ENCODE data around the gene HPRT1. TPM values are rescaled to one million over a fixed set of nuclear protein-coding genes. Genes with fewer than 3 reads are reported as not detected.
A peak's percentile ranks its signal among the peaks of the same experiment; 100 is the strongest.

HPRT1 gene
- total RNA-seq, 1 donor from 2014 or later: 20.3 TPM

DNA sequence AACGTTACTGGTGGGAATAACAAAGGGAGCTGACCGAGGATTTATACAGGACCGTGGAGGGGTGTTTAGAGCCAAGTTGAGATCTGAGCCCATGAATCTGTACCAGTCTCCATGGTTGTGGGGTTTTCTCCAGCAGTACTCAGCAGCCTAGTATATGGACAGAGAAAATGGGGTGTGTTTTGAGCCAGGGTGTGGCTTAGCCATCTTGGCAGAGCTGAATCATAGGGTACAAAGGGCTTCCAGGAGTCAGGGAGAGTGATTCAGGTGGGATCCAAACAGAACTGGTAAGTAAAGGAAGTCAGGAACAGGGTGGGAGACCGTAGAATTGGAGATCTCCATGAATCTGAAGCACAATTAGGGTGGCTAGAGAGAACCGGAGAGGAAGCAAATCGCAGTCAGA is 7.4 kb upstream of the HPRT1 start:
- H3K9me3 ChIP-seq: no peaks in the 10 kb centered on the region
- H3K27me3 ChIP-seq: no peaks in the 10 kb centered on the region
- no peaks in the 10 kb centered on the region for H3K36me3 ChIP-seq
- no peak overlapping the region for H3K27ac ChIP-seq
- no peak for DNase-seq (ENCODE audit: low spot score in 2 of 2)
- intact Hi-C loops (cut with DNase I): no loop called here
- no peak overlapping the region for H3K4me3 ChIP-seq
- no peaks in the 10 kb centered on the region for H3K4me1 ChIP-seq
- TF ChIP-seq, protein P1, sequence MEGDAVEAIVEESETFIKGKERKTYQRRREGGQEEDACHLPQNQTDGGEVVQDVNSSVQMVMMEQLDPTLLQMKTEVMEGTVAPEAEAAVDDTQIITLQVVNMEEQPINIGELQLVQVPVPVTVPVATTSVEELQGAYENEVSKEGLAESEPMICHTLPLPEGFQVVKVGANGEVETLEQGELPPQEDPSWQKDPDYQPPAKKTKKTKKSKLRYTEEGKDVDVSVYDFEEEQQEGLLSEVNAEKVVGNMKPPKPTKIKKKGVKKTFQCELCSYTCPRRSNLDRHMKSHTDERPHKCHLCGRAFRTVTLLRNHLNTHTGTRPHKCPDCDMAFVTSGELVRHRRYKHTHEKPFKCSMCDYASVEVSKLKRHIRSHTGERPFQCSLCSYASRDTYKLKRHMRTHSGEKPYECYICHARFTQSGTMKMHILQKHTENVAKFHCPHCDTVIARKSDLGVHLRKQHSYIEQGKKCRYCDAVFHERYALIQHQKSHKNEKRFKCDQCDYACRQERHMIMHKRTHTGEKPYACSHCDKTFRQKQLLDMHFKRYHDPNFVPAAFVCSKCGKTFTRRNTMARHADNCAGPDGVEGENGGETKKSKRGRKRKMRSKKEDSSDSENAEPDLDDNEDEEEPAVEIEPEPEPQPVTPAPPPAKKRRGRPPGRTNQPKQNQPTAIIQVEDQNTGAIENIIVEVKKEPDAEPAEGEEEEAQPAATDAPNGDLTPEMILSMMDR (IDR thresholded peaks at IDR 0.05): no peak

DNA sequence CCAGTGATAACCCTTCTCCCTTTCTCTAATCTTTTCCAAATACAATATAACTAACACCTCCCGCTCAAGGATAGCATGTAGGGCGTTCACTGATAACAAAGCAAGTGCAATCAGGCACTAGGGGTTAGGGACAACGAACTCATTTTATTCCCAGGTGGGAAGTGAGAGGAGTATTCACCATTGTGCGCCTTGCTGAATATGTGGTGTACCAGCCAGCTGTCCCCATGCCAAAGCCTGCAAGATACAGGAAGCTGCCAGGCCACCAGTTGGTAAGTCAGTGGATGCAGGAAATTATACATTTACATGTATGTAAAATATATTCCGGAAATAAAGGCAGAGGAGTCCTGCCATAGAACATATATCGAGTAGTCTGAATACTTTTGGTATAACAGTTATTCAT is 6.3 kb upstream of the HPRT1 start:
- Histone ChIP-seq H3K27me3 (no peaks in the 10 kb centered on the region), H3K9me3 (no peaks in the 10 kb centered on the region), H3K4me1 (no peaks in the 10 kb centered on the region), H3K4me3 (no peak overlapping the region), H3K27ac (no peak overlapping the region), H3K36me3 (no peaks in the 10 kb centered on the region)
- TF ChIP-seq, protein P1 (IDR thresholded peaks at IDR 0.05): no peak
- DNase-seq (ENCODE audit: low spot score in 2 of 2): no peak
- intact Hi-C loops (cut with DNase I): no loop called here

DNA sequence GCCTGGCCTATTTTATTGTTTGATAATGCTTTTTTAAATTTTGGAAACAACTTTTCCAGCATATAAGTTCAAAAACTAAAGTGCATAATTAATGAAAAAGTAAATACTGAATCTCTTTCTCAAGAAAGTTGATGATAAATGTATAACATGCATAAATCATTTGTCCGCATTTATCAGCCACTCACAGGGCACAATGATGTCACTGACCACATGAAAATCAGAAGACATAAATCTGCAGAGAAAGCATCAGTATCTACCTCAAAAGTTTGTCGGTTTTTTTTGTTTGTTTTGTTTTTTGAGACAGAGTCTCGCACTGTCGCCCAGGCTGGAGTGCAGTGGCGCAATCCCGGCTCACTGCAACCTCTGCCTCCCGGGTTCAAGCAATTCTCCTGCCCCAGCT is 5.5 kb upstream of the HPRT1 start:
- H3K9me3 ChIP-seq: no peaks in the 10 kb centered on the region
- no peaks in the 10 kb centered on the region for H3K4me1 ChIP-seq
- H3K4me3 ChIP-seq: no peak overlapping the region
- no peaks in the 10 kb centered on the region for H3K27me3 ChIP-seq
- TF ChIP-seq, protein P1 (IDR thresholded peaks at IDR 0.05): no peak
- no peak for DNase-seq (ENCODE audit: low spot score in 2 of 2)
- no peaks in the 10 kb centered on the region for H3K36me3 ChIP-seq
- H3K27ac ChIP-seq: no peak overlapping the region
- intact Hi-C loops (cut with DNase I): no loop called here

DNA sequence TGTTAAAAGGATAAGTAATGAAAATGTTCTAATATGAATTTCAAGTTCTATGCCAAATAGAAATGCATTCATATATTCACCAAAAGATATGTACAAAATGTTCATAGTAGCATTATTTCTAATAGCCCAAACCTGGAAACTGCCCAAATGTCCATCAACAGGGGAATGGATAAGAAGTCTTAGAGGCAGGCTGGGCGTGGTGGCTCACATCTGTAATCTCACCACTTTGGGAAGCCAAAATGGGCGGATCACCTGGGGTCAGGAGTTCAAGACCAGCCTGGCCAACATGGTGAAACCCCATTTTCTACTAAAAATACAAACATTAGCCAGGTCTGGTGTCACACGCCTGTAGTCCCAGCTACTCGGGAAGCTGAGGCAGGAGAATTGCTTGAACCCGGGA is 2.3 kb upstream of the HPRT1 start:
- no peak overlapping the region for H3K4me3 ChIP-seq
- DNase-seq (ENCODE audit: low spot score in 2 of 2): no peak
- intact Hi-C loops (cut with DNase I): no loop called here
- H3K27me3 ChIP-seq: no peaks in the 10 kb centered on the region
- TF ChIP-seq, protein P1 (IDR thresholded peaks at IDR 0.05): no peak
- no peaks in the 10 kb centered on the region for H3K36me3 ChIP-seq
- no peaks in the 10 kb centered on the region for H3K9me3 ChIP-seq
- no peaks in the 10 kb centered on the region for H3K4me1 ChIP-seq
- no peak overlapping the region for H3K27ac ChIP-seq

DNA sequence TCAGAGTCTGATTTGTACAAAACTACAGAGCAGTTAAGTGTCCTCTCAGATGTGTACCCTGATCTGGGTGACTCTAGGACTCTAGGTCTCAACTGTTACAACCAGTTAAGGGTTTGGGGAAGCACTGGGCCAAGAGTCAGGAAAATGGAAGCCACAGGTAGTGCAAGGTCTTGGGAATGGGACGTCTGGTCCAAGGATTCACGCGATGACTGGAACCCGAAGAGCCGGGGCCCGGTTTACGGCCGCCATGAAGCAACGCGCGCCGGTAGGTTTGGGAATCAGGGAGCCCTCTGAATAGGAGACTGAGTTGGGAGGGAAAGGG is 321 bp upstream of the HPRT1 start:
- intact Hi-C loops (cut with DNase I): loop anchor here (10.0 kb wide), 1 partner anchor 345 kb away; a partner anchor contains a TSS
- Histone ChIP-seq H3K27me3 (no peaks in the 10 kb centered on the region), H3K36me3 (no peaks in the 10 kb centered on the region), H3K27ac (peak overlapping the region; percentile 71 to 80), H3K9me3 (no peaks in the 10 kb centered on the region), H3K4me3 (peak overlapping the region; percentile 70 to 81), H3K4me1 (no peaks in the 10 kb centered on the region)
- TF ChIP-seq, protein P1 (IDR thresholded peaks at IDR 0.05): no peak
- no peak for DNase-seq (ENCODE audit: low spot score in 2 of 2)

DNA sequence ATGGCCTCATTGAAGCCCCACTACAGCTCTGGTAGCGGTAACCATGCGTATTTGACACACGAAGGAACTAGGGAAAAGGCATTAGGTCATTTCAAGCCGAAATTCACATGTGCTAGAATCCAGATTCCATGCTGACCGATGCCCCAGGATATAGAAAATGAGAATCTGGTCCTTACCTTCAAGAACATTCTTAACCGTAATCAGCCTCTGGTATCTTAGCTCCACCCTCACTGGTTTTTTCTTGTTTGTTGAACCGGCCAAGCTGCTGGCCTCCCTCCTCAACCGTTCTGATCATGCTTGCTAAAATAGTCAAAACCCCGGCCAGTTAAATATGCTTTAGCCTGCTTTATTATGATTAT is 876 bp downstream of the HPRT1 start:
- intact Hi-C loops (cut with DNase I): loop anchor here (10.0 kb wide), 1 partner anchor 344 kb away; a partner anchor contains a TSS
- TF ChIP-seq, protein P1 (IDR thresholded peaks at IDR 0.05): no peak
- H3K27me3 ChIP-seq: no peaks in the 10 kb centered on the region
- no peaks in the 10 kb centered on the region for H3K9me3 ChIP-seq
- H3K4me1 ChIP-seq: no peaks in the 10 kb centered on the region
- peak overlapping the region; percentile 70 to 81 for H3K4me3 ChIP-seq
- peak overlapping the region in 1 of 2 donors; percentile 80 for H3K27ac ChIP-seq
- DNase-seq (ENCODE audit: low spot score in 2 of 2): no peak
- no peaks in the 10 kb centered on the region for H3K36me3 ChIP-seq
